GM19395 (cell line): ENCODE data around the gene TMCO2.

Source experiments
- ATAC-seq: cut with Tn5 transposase; IDR thresholded peaks from one replicate; pipeline ENCODE4 v1.9.1; 2021; ENCODE audit warnings: mild to moderate bottlenecking, moderate library complexity; ENCODE audit not compliant: unreplicated experiment

TMCO2 gene

DNA sequence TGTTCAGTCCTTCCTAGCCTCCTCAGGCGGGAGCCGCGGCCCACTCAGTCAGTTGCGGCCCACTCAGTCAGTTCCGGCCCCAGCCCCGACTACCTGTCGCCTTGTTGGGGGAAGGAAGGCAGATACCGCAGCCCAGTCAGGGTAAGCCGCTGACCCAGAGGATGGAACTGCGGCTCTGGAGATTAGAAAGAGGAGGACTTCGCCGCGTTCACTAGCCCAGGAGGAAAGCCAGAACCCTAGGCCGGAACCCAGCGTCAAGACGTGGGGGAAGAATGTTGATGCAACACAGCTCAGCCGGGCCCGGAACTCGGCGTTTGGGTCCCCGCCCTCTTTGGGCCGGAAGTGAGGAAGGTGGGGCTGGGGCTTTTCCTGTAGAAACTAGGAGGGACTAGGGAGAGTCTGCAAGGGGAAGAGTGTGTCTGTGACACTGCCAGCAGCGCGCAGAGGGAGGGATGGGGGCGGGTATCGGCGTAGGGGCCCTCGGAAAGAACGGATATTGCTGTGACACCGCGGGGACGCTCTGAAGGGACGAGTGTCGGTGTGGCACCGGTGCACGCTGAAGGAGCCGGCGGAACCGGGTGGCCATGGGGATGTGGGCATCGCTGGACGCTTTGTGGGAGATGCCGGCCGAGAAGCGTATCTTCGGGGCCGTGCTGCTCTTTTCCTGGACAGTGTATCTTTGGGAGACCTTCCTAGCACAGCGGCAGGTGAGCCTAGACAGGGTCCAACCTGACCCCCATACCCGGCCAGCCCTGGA lies 10.1 kb downstream of the TMCO2 start, which contains the start of gene ZMPSTE24:
Gene ZMPSTE24 (plus strand): TSS at position 549 of the 757 bp plus-strand sequence. CDS start 36 bp downstream, at position 585.
- peak; percentile 94 for ATAC-seq

DNA sequence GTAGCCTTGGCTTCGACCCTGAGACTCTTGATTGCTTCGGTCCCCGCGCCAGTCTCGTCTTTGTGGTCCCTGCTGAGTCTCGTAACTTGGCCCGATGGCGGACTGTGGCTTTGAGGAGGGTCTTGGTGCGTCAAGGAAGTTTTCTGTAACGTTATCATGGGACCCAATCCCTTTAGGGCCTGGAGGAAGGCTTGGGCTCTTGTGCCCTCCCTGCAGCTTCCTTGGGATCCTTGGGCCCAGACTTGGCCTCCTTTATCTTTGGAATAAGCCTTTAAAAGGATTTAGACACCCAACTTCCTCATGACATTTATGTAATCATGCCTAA lies 10.7 kb downstream of the TMCO2 start:
- no peak for ATAC-seq

DNA sequence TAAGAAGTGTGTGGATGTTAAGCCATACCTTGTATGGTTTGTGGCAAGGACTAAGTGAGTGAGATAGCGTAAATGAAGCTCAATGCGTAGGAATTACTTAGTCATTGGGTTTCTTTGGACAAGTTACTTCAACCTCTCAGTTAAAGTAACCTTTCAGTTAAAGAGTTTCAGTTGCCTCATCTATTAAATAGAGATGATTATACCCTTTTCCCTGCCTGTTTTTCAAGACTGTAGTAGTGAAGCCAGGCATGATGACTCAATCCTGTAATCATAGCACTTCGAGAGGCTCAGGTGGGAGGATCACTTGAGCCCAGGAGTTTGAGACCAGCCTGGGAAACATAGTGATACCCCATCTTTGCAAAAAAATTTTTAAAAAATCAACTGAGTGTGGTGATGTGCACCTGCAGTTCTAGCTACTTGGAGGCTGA lies 16.6 kb downstream of the TMCO2 start:
- ATAC-seq, result no peak

DNA sequence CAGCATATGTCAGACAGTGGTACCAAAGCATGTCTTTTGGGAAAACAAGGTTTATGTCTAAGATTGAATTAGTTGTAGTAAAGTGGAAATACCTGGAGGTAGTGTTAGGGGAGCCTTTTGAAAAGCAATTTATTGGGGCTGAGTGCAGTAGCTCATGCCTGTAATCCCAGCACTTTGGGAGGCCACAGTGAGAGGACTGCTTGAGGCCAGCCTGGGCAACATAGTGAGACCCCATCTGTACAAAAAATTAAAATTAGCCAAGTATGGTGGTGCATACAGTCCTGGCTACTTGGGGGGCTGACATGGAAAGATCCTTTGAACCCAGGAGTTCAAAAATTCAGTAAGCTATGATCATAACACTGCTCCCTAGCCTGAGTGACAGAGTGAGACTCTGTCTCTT lies 17.6 kb downstream of the TMCO2 start:
- no peak for ATAC-seq

DNA sequence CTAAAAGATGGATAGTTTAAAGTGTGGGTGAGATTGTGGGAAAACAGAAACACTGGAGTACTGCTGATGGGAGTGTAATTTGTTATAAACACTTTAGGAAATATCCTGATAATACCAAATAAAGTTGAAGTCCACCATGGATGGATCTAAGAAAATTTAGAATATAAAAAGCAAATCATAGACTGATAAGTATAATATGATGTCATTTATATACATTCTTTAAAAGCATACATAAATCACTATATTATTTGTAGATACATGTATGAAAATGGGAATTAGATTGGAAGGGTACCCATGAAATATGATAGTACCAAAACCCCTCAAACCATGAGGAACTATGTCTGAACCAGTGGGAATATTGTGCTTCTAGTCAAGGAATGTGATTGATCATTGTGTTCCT lies 18.2 kb downstream of the TMCO2 start:
- ATAC-seq, result no peak

DNA sequence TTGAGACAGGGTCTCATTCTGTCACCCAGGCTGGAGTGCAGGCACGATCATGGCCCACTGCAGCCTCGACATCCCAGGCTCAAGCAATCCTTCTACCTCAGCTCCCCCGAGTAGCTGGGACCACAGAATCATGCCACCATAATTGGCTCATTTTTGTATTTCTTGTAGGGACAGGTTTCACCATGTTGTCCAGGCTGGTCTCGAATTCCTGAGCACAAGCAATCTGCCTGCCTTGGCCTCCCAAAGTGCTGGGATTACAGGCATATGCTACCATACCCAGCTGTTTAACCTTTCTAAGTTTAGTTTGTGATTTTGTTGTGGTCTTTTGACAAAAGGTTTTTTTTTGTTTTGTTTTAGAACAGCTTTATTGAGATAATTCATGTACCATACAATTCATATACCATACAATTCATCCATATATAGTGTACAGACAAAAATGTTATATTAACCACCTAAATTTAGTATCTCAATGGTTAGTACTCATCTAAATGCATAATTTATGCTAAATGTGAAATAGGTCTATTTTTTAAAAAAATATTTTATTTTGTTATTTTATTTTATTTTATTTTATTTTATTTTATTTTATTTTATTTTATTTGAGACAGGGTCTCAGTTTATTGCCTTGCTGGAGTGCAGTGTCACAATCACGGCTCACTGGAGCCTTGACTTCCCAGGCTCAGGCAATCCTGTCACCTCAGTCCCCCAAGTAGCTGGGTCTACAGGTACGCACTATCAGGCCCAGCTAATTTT lies 19.2 kb downstream of the TMCO2 start:
- ATAC-seq, result no peak

DNA sequence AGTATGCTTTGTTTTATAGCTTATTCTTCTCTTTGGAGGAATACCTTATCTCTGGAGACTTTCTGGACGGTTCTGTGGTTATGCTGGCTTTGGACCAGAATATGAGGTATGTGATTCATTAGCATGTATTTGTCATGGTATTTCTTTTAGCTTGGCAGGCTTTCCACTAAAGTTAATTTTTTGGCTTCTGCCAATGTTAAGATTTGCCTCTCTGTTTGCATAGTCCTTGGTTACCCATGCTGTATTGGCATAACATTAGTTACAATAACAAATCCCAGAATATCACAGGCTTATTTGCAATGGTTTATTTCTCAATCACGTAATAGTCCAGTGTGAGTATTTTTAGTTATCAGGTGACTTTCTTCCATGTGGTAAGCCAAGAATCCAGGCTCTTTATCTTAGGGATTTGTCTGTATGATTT lies 20.0 kb downstream of the TMCO2 start:
- no peak for ATAC-seq

DNA sequence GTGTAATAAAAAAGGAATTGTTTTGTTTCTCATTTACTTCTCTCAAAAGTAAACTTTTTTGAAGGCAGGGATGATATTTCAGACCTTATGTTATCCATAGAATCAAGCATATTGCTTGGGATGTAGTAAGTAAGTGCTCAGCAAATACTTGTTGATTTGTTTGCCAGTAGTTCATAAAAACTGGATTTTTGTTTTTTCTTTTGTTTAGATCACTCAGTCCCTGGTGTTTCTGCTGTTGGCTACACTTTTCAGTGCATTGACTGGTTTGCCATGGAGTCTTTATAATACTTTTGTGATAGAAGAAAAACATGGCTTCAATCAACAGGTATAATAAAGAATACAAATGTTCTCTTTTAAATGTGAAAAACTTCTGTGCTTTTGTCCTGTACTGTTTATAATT lies 20.5 kb downstream of the TMCO2 start:
- ATAC-seq, result no peak

DNA sequence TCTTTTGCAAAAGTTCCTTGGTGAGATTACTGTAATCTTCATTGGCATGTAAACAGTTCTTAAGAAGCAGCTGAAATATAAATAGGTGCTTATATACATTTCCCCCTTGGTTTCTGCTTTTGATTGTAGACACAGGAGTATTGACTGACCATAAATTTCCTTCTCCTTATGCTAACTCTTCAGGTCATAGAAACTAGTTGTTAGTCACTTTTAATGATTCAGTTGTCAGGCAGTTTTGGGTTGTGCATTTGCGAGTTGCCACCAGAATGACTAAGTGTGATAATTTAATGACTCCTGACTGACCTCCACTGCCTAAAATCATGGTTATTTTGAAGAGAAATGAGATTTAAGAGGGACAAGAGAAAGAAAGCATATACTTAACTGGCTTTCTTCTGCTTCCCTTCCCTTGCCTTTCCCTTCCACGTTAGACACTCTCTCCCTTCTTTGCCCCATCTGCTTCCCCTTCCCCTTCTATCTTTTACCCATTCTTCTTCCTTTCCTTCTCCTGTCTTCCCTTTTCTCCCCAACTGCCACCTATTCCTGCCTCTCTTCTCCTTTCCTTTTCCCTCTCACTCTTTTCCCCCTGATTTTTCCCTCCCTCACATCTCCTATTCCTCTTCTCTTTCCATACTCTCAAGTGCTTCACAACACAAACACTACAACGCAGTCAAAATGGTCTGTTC lies 22.6 kb downstream of the TMCO2 start:
- ATAC-seq, result no peak

DNA sequence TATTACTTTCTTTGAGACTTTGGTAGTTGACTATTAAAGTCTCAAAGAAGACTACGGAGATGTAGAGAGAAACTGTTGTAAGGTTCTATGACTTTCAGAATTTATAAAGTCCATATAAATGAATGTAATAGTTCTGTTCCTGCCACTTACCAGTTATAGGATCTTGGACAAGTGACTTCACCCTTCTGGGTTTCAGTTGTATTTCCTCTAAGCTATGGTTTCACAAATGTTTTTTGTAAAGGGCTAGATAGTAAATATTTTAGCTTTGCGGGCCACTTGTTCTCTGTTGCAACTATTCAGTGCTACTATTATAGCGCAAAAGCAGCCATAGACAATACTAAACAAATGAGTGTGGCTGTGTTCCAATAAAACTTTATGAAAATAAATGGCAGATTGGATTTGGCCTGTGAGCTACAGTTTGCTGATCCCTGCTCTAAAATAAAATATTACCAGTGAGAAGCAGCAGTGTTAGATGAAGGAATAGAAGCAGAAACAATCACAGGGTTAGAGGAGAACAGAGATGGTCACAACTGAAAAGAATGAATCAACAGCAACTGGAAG lies 25.0 kb downstream of the TMCO2 start:
- no peak for ATAC-seq

DNA sequence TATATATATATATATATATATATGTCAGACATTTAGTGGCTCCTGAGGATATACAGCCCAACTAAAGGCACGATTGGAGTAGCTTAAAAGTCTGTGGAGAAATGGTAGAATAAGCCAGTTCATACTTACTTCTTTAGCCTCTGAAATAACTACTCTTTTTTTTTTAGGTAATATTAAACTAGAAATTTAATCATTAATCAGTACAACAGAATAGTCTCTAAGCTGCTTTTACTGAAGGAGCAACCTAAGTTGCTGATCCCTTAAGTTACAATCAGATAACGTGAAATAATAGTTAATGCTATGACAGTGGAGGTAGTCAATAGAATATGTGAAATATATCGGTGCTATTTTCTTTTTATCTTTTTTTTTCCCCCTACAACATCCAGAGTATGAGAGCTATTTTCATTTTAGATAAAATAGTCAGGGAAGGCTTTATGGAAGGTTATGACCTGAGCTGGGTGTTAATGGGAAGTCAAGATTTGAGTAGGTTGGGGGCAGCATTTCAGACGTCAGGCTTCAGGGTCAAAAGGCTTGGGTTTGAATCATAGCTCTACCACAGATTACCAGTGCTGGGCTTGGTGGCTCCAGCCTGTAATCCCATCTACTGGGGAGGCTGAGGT lies 25.9 kb downstream of the TMCO2 start:
- ATAC-seq, result no peak

DNA sequence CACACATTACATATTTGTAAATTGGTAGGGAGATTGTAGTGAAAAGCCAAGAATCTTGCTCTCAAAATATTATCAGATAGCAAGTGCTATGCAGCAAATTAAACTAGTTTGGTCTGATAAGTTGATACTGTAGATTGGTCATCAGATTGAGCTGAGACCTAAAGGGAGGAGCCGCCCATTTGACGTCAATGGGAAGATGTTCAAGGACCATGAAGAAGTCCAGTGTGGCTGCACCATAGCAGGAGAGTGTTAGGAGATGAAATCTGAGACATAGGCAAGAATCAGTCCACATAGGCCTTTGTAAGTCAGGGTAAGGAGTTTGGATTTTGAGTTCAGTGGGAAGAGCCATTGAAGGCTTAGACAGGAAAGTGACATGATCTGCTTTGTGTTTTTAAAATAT lies 26.6 kb downstream of the TMCO2 start:
- no peak for ATAC-seq

DNA sequence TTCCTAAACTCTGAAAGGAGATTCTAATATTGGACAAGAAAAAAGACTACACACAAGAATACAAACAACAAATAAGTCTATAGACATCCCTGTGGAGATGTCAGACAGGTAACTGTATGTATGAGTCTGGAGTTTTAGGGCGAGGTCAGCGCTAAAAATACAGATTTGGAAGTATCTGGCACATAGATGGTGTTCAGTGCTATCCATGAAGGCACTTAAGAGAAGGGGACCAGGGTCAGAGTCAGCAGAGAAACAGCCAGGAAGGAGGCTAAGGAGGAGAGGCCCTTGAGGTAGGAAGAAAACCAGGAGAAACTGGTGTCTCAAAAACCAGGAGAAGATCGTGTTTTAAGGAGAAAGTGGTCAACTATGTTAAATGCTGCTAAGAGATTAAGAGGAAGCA lies 28.4 kb downstream of the TMCO2 start:
- ATAC-seq, result no peak

DNA sequence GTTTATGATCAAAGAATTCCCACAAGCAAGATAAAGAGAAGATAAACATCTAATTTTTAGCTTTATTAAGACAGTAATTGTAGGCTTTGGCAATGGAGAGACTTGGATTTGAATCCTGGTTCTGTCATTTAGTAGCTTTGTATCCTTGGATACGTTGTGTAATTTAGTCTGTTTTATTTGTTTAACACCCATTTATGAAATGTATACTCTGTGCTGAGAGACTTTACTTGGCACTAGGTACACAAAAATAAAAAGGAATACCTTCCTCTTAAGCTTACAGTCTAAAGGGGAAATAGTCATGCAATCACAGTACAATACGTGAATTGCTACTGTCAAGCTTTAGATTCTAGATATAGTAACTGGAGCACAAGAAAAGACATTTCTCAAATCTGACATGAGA lies 34.1 kb downstream of the TMCO2 start:
- ATAC-seq, result no peak

DNA sequence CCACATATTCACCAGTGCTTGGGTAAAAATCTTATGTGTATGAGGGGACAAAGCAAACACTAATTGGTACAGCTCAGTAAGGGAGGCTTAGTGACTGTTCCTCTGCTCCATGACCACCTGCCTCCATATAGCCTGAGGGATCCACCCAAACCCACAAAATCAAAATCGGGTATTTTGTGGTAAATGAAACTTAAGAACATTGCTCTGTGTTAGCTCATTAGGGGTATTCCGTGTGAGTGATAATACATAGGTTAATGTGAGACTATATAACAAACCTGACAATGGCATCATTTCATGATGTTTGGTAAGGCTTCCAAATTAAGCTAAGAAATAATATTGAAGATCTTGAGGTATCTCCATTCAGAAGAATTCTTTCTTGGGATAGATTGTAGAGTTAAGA lies 43.6 kb downstream of the TMCO2 start:
- no peak for ATAC-seq

DNA sequence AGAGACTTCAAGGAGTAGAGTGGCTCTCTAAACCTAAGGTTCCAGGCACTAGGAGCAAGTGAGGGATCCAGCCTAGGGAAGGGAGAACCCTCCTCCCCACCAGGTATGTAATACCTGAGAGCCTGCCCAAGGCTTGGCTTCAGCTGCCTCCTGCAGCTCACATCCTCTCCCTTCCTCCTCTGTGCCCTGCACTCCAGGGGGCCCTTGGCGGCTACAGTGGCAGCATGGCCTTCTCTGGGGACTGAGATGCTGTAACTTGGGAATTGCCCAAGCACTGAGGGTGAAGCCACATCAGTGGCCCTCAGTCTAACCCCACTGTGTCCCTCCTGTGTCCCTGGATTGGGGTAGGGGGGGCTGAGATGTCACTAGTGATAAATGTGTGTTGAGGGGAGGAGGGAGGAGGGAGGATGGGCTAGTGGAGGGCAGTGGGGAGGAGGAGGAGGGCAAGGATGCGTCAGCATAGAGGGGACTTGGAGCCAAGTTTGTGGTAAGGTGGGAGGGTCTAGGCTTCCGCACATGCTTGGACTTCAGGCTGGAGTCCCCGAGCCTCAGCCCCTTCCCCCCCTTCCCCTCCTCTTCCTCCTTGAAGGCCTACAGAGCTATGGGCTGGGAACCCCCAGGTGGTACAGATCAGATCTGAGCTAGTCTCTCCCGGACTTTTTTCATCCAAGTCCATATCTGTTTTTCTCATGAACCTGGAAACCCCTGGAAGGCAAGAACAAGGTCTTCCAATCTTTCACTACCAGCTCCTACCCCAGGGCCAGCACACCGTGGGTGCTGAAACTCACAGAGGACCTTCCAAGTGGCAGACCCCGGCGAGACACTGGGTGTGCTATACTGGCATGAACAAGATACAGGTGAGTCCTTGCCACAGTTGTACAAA lies 51.9 kb downstream of the TMCO2 start:
- ATAC-seq, result no peak

DNA sequence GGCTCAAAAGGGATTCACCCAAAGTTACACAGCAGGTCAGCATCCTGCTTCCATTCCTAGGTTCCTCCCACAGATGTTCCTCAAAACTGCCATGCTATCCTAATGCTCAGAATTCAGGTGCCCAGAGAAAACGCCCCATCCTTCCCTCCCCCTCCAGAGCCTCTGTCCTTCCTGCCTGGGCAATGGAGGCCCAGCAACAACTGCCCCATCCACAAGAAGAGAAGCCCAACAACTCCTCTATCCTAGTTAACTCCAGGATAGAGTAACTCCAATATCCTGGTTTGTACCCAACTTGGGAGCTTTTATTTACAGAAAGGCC lies 52.5 kb downstream of the TMCO2 start:
- no peak for ATAC-seq

DNA sequence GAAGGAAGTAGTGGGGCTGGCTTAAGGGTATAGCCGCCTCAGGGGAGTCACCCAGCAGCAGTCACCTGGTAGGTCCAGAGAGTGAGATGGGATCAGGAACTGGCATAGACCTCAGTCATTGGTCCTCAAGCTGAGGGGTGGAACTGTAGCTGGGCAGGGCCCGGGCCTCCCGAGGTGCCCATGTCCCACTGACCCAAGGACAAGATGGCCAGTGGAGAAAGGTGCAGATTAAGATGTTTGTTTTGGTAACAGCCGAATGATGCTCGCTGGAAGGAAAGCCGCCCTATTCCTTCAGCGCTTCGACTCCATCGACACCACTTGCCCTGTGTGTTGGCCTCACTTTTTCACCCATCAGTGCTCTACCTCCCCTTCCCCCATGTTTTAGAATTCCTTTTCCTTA lies 52.9 kb downstream of the TMCO2 start:
- ATAC-seq, result no peak

DNA sequence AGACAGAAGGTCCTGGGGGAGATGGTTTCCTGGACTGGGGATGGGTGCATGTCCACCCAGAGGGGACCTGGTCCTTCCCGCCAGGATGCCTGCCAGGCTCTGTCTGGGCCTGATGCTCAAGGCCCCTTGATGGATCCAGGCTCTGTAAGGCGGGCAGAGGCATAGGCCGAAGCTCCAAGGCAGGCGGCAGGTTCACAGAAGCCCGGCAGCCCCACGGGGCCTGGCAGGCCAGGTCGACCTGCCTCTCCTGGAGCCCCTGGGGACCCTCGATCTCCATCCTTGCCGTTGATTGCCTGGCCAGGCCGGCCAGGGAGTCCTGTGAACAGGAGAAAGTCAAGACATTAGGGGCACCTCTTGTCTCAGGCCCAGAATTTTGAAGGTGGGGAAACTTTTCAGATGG lies 53.3 kb downstream of the TMCO2 start:
- no peak for ATAC-seq
